NCI-H2227 treated with DMSO at 0.1 percent for 48 hours (cell line): ENCODE measurements around the gene SH3BP4.
"Not testable (repeated sequence)": the region's sequence is repeated elsewhere in the genome, so short reads cannot be mapped to it uniquely, and the experiment has no call there.

Source experiments
- DNase-seq: peaks from one replicate; lab custom pipeline; 2025; lab: John Stamatoyannopoulos, UW

Gene SH3BP4

DNA sequence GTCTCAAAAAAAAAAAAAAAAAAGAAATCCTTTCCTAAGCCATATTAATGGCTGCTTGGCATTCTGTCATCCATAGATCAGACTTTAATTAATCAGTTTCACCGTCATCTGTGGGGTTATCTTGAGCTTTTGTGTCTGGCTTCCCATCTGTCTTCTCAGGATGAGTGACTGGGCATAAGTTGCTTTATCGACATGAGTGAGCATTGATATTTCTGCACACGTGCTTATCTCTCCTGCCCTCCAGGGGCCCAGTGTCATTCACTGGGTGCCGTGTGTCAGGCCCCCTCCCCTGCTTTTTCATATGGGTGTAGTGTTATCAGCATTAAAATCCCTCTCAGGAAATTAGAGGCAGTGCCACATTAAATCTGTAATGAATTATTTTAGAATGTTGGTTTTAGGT lies 65.6 kb downstream of the SH3BP4 start:
- DNase-seq: no peak

DNA sequence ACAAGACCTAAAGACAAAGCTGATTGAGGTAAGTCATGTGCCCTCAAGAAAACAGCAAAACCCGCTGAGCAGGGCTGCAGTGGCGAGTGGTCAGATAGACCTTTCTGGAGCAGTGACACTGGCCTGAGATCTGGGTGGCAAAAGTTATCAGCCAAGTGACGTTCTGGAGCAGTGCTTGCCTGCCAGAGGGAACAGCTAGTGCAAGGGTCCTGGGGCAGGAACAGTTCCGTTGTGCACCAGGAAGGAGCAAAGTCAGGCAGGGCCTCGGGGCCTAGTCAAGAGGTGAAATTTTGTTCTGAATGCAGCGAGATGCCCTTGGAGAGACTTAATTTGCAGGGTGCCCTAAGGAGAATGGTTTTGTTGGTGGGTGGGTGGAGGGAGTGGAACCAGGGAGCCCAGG lies 67.0 kb downstream of the SH3BP4 start:
- no peak for DNase-seq

DNA sequence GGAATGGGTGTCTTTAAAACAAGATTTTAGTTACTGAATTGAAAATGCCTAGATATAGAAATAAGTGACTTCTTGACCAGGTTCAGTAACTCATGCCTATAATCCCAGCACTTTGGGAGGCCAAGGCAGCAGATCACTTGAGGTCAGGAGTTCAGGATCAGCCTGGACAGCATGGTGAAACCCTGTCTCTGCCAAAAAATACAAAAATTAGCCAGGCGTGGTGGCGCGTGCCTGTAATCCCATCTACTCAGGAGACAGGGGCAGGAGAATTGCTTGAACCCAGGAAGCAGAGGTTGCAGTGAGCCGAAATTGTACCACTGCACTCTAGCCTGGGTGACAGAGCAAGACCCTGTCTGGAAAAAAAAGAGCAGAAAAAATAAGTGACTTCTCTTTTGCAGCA lies 68.3 kb downstream of the SH3BP4 start:
- not testable (repeated sequence) for DNase-seq

DNA sequence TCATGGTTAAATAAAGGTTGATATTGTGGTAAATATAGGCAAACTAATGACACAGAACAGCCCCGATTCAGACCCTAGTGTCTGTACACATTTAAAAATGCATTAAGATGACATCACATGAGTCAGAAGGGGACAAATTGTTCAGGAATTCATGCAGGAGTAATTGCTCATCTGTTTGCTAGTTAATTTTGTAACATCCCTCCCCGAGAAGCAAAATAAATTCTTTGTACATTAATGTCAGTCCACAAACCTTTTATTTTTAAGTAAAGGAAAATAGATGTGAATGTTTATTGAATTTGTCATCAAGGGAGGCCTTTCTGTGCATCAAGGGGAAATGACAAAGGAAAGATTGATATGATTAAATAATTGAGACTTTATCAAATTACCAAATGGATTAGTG lies 69.9 kb downstream of the SH3BP4 start:
- DNase-seq: no peak

DNA sequence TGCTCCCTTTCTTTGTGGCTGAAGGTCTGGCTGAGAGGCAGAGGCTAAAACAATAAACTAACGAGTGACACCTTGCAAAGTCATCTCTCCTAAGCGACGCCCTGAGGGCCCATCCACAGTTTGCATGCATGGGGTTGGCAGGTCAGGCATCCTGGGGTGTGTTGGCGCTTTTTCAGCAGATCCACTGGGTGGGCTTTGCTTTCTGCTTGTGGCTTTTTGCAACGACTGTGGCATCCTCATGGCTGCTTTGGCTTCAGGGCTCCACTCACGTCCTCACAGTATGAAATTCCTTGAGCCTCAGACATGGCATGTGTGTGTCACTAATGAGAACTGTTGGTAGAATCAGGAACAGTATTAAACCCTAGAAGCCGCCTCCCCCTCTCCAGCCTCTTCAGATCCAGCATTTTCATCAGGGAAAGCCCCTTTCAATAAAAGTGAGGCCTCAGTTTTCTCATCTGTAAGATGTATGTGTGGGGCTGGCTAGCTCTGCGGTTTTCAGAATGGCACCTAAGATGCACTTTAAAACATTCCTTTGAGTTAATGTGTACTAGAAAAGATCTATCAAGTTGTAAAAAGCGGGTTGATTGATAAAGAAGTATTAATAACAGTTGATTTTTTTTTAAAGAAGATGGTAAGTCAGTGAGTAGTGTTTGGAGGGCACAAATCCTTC lies 72.5 kb downstream of the SH3BP4 start:
- DNase-seq: no peak

DNA sequence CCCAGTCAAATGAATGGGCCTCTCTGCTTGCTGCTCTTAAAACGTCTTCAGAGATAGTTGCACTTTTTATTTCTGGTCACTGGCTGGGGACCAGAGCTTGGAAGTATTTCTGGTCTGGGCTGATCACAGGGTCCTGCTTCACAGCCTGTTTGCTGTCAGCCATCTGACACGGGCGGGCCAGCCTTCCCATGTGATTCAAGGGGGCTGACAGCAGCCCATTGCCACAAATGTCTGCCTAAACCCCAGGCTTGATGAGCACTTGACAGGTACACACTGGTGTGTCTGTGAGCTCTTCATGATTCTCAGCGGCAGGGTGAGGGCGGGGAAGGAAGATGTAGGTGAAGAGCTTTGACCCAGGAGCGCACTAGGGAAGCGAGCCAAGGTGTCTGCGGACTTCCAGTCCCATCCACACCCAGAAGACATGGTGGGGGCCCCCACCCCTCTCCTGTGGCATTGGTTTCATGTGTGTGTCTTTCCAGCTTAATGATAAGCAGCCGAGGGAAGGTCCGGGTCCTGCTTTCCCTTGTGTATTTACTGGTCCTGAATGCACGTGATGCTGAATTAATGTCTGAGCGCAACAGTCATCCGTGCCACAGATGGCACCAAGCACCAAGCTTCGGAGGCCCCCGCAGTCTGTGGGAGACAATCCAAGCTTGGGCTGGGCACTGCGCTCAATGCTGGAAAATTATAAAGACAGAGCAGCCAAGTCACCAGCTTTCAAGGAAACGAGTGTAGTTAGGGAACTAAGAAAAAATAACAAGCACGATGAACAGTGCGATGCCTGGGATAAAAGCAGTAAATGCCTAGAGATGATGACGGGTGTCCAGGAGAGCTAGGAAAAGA lies 73.3 kb downstream of the SH3BP4 start:
- no peak for DNase-seq

- DNase-seq: no peak
Measured at GRCh38 chr2:235025800-235026536, 74.2 kb downstream of the SH3BP4 start.

- no peak for DNase-seq
Measured at GRCh38 chr2:235026649-235027557, 75.1 kb downstream of the SH3BP4 start.

- DNase-seq: no peak
Measured at GRCh38 chr2:235027558-235028214, 75.9 kb downstream of the SH3BP4 start.

GRCh38 chr2:235028646-235029045 lies 76.8 kb downstream of the SH3BP4 start:
- no peak for DNase-seq

DNA sequence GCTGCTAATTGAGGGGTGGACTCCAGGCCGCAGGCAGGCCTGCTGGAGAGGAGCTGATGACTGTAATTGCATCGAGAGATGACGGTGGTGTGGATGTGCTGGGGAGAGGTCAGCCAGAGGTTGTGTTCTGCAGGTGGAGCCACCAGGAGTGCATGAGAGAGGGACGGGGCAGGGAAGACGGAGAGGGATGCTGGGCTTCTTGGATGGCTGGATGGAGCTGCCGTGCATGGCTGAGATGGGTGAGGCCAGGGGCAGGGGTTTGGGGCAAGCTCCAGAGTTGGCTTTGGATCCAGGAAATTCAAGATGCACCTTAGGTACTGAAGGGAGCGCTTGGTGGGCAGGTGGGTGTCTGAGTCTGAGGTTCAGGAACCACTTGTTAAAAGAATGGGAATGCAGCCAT lies 77.2 kb downstream of the SH3BP4 start:
- DNase-seq: no peak

- no peak for DNase-seq
Measured at GRCh38 chr2:235030126-235030525, 78.3 kb downstream of the SH3BP4 start.

- DNase-seq: no peak
Measured at GRCh38 chr2:235030936-235031335, 79.1 kb downstream of the SH3BP4 start.

GRCh38 chr2:235031686-235032373 lies 80.0 kb downstream of the SH3BP4 start:
- no peak for DNase-seq

DNA sequence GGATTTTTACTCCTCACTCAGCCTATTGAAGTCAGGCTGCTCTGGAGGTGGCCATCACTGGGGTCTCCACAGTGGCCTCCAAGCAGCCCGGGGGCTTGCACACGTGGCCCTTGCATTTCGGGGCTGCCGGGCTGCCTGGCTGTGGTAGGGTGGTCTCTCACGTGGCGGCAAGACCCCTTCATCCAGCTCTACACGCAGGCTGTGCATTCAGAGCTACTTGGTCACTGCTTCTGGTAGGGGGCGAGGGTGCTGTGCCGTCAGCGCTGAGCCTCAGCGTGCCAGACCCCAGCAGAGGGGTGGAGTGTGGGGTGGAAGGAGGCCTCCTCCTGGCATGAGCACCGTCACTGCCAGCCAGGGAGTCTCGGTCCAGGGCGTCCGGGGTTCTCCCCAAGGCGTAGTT lies 80.6 kb downstream of the SH3BP4 start:
- no peak for DNase-seq

GRCh38 chr2:235032949-235033348 lies 81.1 kb downstream of the SH3BP4 start:
- DNase-seq: no peak

DNA sequence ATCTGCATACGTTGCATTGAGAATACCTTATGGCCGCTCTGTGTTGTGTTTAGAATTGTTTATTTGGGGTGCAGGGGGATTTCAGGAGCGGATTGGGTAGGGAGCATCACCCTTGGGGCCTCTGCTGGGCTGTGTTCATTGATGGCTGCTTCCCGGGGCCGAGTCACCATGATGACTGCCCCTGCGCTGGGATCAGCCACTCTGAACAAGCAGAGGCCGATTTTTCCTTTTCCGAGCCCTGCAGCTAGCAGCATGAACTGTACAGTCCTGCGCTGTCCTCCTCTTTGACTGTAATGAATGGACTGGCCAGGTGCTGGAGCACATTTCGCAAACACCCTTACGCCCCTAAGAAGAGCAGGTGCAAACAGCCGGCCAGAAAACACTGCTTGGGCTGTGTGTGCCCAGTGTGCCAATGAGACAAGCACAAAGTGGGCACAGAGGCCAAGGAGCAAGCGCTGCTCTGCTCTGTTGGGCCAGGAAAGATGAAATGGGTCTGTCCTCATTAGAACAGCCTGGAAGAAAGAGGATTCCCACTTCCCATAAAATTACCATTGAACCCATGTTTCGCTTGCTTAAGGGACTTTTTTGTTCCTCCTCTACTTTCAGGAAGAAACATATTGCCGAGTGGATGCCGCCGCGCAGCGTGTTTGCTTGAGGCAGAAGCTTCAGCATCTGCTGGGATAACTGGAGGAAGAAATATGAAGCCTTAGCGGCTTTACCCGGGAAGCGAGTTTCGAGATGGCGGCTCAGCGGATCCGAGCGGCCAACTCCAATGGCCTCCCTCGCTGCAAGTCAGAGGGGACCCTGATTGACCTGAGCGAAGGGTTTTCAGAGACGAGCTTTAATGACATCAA lies 82.7 kb downstream of the SH3BP4 start:
- no peak for DNase-seq

GRCh38 chr2:235037604-235038166 lies 85.9 kb downstream of the SH3BP4 start:
- no peak for DNase-seq

GRCh38 chr2:235041221-235041917 lies 89.6 kb downstream of the SH3BP4 start:
- DNase-seq: no peak
